Measurements from ENCODE around the gene FAM53C. TPM values are rescaled to one million over a fixed set of nuclear protein-coding genes. Genes with fewer than 3 reads are reported as not detected.

The FAM53C gene
- total RNA-seq, 1 experiment from 2014 or later = 50.4 TPM

- DNase-seq (ENCODE audit: low read depth, low spot score) (no peak), ATAC-seq (no peak)
- no TSS peak for BruUV-seq (replicated peaks)
- no peaks in the 10 kb centered on the region for H3K27me3 ChIP-seq (ENCODE audit: control insufficient read depth, insufficient read depth, low read length)
- ChIA-PET CTCF (interaction anchor here (1.0 kb wide), 1 partner anchor 17 kb away, joined by 6 read pairs; the partner anchor contains the start of gene KDM3B), POLR2A (no interaction called here)
- no peaks in the 10 kb centered on the region for H3K36me3 ChIP-seq (ENCODE audit: control insufficient read depth, insufficient read depth, low read length)
- no peak overlapping the region for H3K4me3 ChIP-seq (ENCODE audit: low read depth in 2 of 2, low read length in 2 of 2)
- no peaks in the 10 kb centered on the region for H3K9me3 ChIP-seq (ENCODE audit: control insufficient read depth, insufficient read depth, low read depth, low read length)
- in situ Hi-C loops (cut with HindIII; ENCODE audit: low pct_unique_long_range_greater_than_20kb, low sequenced_read_pairs) (no loop called here), intact Hi-C loops (cut with micrococcal nuclease; ENCODE audit: unreplicated experiment) (no loop called here)
- H3K27ac ChIP-seq (ENCODE audit: low read length) = no peak overlapping the region
- no peak for TF ChIP-seq TCF7L2 (IDR thresholded peaks at IDR 0.05; ENCODE audit: low read depth, low read length)
- TF ChIP-seq POLR2AphosphoS5 (IDR thresholded peaks at IDR 0.05; ENCODE audit: low read depth, low read length) = no peak
- TF ChIP-seq SIN3A (IDR thresholded peaks at IDR 0.05; ENCODE audit: borderline replicate concordance, insufficient read depth, low read depth, low read length) = no peak
- TF ChIP-seq REST (IDR thresholded peaks at IDR 0.05; ENCODE audit: insufficient read depth in 1 of 2, low read depth in 2 of 2, low read length in 1 of 2) = no peak
- no peak for TF ChIP-seq CTCF (IDR thresholded peaks at IDR 0.05)
- H3K4me1 ChIP-seq (ENCODE audit: control insufficient read depth, insufficient read depth, low read length) = peaks cover 8% of the 10 kb centered on the region; the same call in 1 of the 2 replicates
Measured at GRCh38 chr5:138369261-138369660, 31.2 kb downstream of the FAM53C start.

GRCh38 chr5:138369706-138370105 lies 31.6 kb downstream of the FAM53C start:
- Histone ChIP-seq H3K27ac (ENCODE audit: low read length) (no peak overlapping the region), H3K27me3 (ENCODE audit: control insufficient read depth, insufficient read depth, low read length) (no peaks in the 10 kb centered on the region), H3K36me3 (ENCODE audit: control insufficient read depth, insufficient read depth, low read length) (peaks cover 3% of the 10 kb centered on the region), H3K4me1 (ENCODE audit: control insufficient read depth, insufficient read depth, low read length) (peaks cover 8% of the 10 kb centered on the region; the same call in 1 of the 2 replicates), H3K9me3 (ENCODE audit: control insufficient read depth, insufficient read depth, low read depth, low read length) (no peaks in the 10 kb centered on the region), H3K4me3 (ENCODE audit: low read depth in 2 of 2, low read length in 2 of 2) (no peak overlapping the region)
- in situ Hi-C loops (cut with HindIII; ENCODE audit: low pct_unique_long_range_greater_than_20kb, low sequenced_read_pairs) = no loop called here
- DNase-seq (ENCODE audit: low read depth, low spot score) (no peak), ATAC-seq (no peak)
- POLR2A ChIA-PET = no interaction called here
- BruUV-seq (replicated peaks) = no TSS peak
- CTCF ChIA-PET = no interaction called here
- TF ChIP-seq SIN3A (IDR thresholded peaks at IDR 0.05; ENCODE audit: borderline replicate concordance, insufficient read depth, low read depth, low read length) (no peak), REST (IDR thresholded peaks at IDR 0.05; ENCODE audit: insufficient read depth in 1 of 2, low read depth in 2 of 2, low read length in 1 of 2) (no peak), CTCF (IDR thresholded peaks at IDR 0.05) (no peak), POLR2AphosphoS5 (IDR thresholded peaks at IDR 0.05; ENCODE audit: low read depth, low read length) (no peak), TCF7L2 (IDR thresholded peaks at IDR 0.05; ENCODE audit: low read depth, low read length) (no peak)
- intact Hi-C loops (cut with micrococcal nuclease; ENCODE audit: unreplicated experiment) = no loop called here

Data from Panc1 (cell line).